B cell (primary cell): ENCODE results near the gene DPPA2. TPM values are rescaled to one million over a fixed set of nuclear protein-coding genes. Genes with fewer than 3 reads are reported as not detected.

Experiments used
- ATAC-seq: fragments of 200-7000 bp; cut with Tn5 transposase; one replicate; pipeline ENCODE4 v1.10.0; 2021; ENCODE audit warnings: low read depth, mild to moderate bottlenecking, moderate number of reproducible peaks, moderate library complexity
- CTCF ChIA-PET: fragments of 350-600 bp; sonication (Branson Sonifier 250); formaldehyde crosslinking; loops from one replicate; lab custom pipeline; 2021; ENCODE audit warnings: antibody characterized with exemption, inconsistent platforms; lab: Charles Lee
- POLR2A ChIA-PET: fragments of 350-600 bp; sonication (Branson Sonifier 250); formaldehyde crosslinking; loops from one replicate; lab custom pipeline; 2021; ENCODE audit warnings: antibody characterized with exemption; lab: Charles Lee
- DNase-seq: peaks from one replicate; pipeline ENCODE4 v3.0.0; 2013
- H2AFZ ChIP-seq: 2 replicates; pipeline ENCODE4 v1.6.1; 2012; ENCODE audit warnings: mild to moderate bottlenecking, low read depth, low read length; ENCODE audit not compliant: insufficient read depth, poor library complexity, severe bottlenecking
- H3K27ac ChIP-seq, 2 donors: 1 replicate in 1 of 2; 2 replicates in 1 of 2; pipeline ENCODE4 v1.5.1; 2012 to 2013; ENCODE audit warnings: low read length in 2 of 2, mild to moderate bottlenecking in 2 of 2, moderate library complexity in 1 of 2
- H3K27me3 ChIP-seq, 4 experiments: fragments of 200-600 bp in 1 of 4; sonication (generic) in 1 of 4; replicated peaks in 1 of 4; 1 replicate in 2 of 4; 2 replicates in 2 of 4; pipeline versions ENCODE4 v1.6.1 to v1.7.0; 2013 to 2016; ENCODE audit warnings: low read length in 3 of 4, mild to moderate bottlenecking in 2 of 4, mixed read lengths in 1 of 4, moderate library complexity in 1 of 4; ENCODE audit not compliant: insufficient read depth in 4 of 4, control insufficient read depth in 3 of 4; ENCODE audit errors: control extremely low read depth in 1 of 4
- H3K36me3 ChIP-seq, 2 experiments: replicated peaks in 1 of 2; 1 replicate in 1 of 2; 2 replicates in 1 of 2; pipeline versions ENCODE4 v1.6.1 to v1.7.1; 2013; ENCODE audit warnings: low read length in 1 of 2; ENCODE audit not compliant: insufficient read depth in 2 of 2, control insufficient read depth in 1 of 2; ENCODE audit errors: control extremely low read depth in 1 of 2, extremely low read depth in 1 of 2
- H3K4me1 ChIP-seq, 2 donors: fragments of 200-600 bp in 1 of 2; sonication (generic) in 1 of 2; 1 replicate in 1 of 2; 2 replicates in 1 of 2; pipeline versions ENCODE4 v1.5.1 to v1.6.1; 2013 to 2017; ENCODE audit warnings: low read length in 2 of 2; ENCODE audit not compliant: control insufficient read depth in 2 of 2, insufficient read depth in 2 of 2
- H3K4me2 ChIP-seq: replicated peaks from 2 replicates; pipeline ENCODE3; 2012; ENCODE audit warnings: mild to moderate bottlenecking, low read depth, low read length; ENCODE audit not compliant: poor library complexity, severe bottlenecking
- H3K4me3 ChIP-seq, 5 experiments: fragments of 200-600 bp in 1 of 5; sonication (generic) in 1 of 5; 1 replicate in 3 of 5; 2 replicates in 2 of 5; pipeline versions ENCODE4 v1.5.1 to v1.7.0; 2011 to 2016; ENCODE audit warnings: low read length in 4 of 5, mild to moderate bottlenecking in 4 of 5, low read depth in 2 of 5, control low read depth in 1 of 5, moderate library complexity in 1 of 5; ENCODE audit not compliant: insufficient read depth in 1 of 5; ENCODE audit errors: control extremely low read depth in 1 of 5, extremely low read depth in 1 of 5
- H3K79me2 ChIP-seq: fragments of 200-600 bp; sonication (generic); one replicate; pipeline ENCODE4 v1.6.0; 2016; ENCODE audit warnings: low read length; ENCODE audit not compliant: control insufficient read depth, insufficient read depth
- H3K9ac ChIP-seq: fragments of 200-600 bp; sonication (generic); 2 replicates; pipeline ENCODE4 v1.6.1; 2017; ENCODE audit warnings: mild to moderate bottlenecking, low read length, moderate library complexity
- H3K9me3 ChIP-seq, 3 donors: one replicate each; pipeline versions ENCODE4 v1.6.1 to v1.7.1; 2013; ENCODE audit warnings: low read length in 2 of 3; ENCODE audit not compliant: control insufficient read depth in 2 of 3, insufficient read depth in 1 of 3; ENCODE audit errors: control extremely low read depth in 1 of 3
- H4K20me1 ChIP-seq: 2 replicates; pipeline ENCODE4 v1.6.0; 2012; ENCODE audit warnings: mild to moderate bottlenecking, low read length; ENCODE audit not compliant: insufficient read depth, control insufficient read depth, poor library complexity, severe bottlenecking
- H3K27ac Mint-ChIP-seq: one replicate; pipeline ENCODE4 v1.8.0; 2021; ENCODE audit warnings: mixed read lengths
- H3K27me3 Mint-ChIP-seq: one replicate; pipeline ENCODE4 v1.8.0; 2021; ENCODE audit warnings: mixed read lengths
- H3K4me1 Mint-ChIP-seq: one replicate; pipeline ENCODE4 v1.8.0; 2021; ENCODE audit warnings: mixed read lengths
- H3K4me3 Mint-ChIP-seq: one replicate; pipeline ENCODE4 v1.8.0; 2021; ENCODE audit warnings: mixed read lengths
- H3K9me3 Mint-ChIP-seq: one replicate; pipeline ENCODE4 v1.8.0; 2022; ENCODE audit warnings: mixed read lengths; ENCODE audit not compliant: insufficient read depth
- EZH2 ChIP-seq: IDR thresholded peaks from 2 replicates; pipeline ENCODE4 v1.6.1; 2012; ENCODE audit warnings: borderline replicate concordance, low read depth, mild to moderate bottlenecking, moderate library complexity, low read length; ENCODE audit not compliant: insufficient read depth, poor library complexity, severe bottlenecking
- WGBS: methylation state at CpG from one replicate; pipeline ENCODE4 v1.1.5; 2013; ENCODE audit warnings: missing lambda C conversion rate; ENCODE audit not compliant: insufficient coverage; 5-methylcytosine and 5-hydroxymethylcytosine counted together
- intact Hi-C: fragments of 100-400 bp; cut with micrococcal nuclease; formaldehyde crosslinking; loops from one replicate; pipeline ENCODE4 v1.10.0; 2022
- polyA plus RNA-seq: library from polyadenylated mRNA; depleted of rRNA; stranded (reverse); fragments of >200 nt; gene quantifications from 2 replicates; pipeline ENCODE4 v1.2.3, GENCODE V29; 2012
- total RNA-seq, 2 donors: library from RNA; stranded (reverse); fragments of 120-200 nt in 1 of 2; gene quantifications; 1 replicate in 1 of 2; 2 replicates in 1 of 2; pipeline versions ENCODE4 v1.2.3 to v1.2.4, GENCODE V29; 2013 to 2022
- TF ChIP-seq, protein P1 (sequence below): fragments of 200-600 bp; IDR thresholded peaks from one replicate; pipeline ENCODE4 v1.8.0; 2022; ENCODE audit warnings: antibody characterized with exemption, mild to moderate bottlenecking

The DPPA2 gene
- total and polyA plus RNA-seq, 2 donors (not counting 1 experiment from before 2014, with no cell fraction given) = not detected

DNA sequence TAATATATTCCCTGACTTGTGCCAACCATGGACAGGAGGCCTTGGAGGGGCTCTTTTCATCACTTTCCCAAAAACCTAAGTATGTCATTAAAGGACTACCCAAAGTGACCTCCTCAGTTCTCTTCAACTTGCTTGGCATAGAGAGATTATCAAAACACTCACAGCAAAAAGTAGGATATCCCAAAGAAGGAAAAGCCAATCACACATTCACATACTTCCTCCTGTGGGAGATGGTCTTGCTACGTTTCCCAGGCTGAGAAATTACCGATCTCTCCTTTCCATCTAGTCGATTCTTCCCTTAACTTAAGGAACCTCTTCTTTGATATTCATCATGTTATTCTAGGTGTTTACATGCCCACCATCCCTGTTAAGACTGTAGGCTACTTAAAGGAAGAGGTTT is 11.9 kb upstream of the DPPA2 start:
- H3K4me1 ChIP-seq = no peaks in the 10 kb centered on the region
- no peak overlapping the region for H2AFZ ChIP-seq
- DNase-seq (no peak), ATAC-seq (no peak)
- no peaks in the 10 kb centered on the region for H3K36me3 ChIP-seq
- H3K79me2 ChIP-seq = no peaks in the 10 kb centered on the region
- no peaks in the 10 kb centered on the region for H4K20me1 ChIP-seq
- no peaks in the 10 kb centered on the region for H3K27me3 Mint-ChIP-seq
- WGBS = no CpG with 5 or more reads among the region's 3 CpGs
- intact Hi-C loops = no loop called here
- no peaks in the 10 kb centered on the region for H3K9me3 ChIP-seq
- no peak overlapping the region for H3K9ac ChIP-seq
- H3K9me3 Mint-ChIP-seq = no peaks in the 10 kb centered on the region
- no peak overlapping the region for H3K27ac Mint-ChIP-seq
- POLR2A ChIA-PET = no interaction called here
- no peak for TF ChIP-seq EZH2
- TF ChIP-seq, protein P1, sequence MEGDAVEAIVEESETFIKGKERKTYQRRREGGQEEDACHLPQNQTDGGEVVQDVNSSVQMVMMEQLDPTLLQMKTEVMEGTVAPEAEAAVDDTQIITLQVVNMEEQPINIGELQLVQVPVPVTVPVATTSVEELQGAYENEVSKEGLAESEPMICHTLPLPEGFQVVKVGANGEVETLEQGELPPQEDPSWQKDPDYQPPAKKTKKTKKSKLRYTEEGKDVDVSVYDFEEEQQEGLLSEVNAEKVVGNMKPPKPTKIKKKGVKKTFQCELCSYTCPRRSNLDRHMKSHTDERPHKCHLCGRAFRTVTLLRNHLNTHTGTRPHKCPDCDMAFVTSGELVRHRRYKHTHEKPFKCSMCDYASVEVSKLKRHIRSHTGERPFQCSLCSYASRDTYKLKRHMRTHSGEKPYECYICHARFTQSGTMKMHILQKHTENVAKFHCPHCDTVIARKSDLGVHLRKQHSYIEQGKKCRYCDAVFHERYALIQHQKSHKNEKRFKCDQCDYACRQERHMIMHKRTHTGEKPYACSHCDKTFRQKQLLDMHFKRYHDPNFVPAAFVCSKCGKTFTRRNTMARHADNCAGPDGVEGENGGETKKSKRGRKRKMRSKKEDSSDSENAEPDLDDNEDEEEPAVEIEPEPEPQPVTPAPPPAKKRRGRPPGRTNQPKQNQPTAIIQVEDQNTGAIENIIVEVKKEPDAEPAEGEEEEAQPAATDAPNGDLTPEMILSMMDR = no peak
- no peak overlapping the region for H3K27ac ChIP-seq
- H3K4me3 ChIP-seq = no peak overlapping the region
- CTCF ChIA-PET = no interaction called here
- H3K4me3 Mint-ChIP-seq = no peak overlapping the region
- no peaks in the 10 kb centered on the region for H3K4me1 Mint-ChIP-seq
- H3K4me2 ChIP-seq = no peak overlapping the region
- no peaks in the 10 kb centered on the region for H3K27me3 ChIP-seq

DNA sequence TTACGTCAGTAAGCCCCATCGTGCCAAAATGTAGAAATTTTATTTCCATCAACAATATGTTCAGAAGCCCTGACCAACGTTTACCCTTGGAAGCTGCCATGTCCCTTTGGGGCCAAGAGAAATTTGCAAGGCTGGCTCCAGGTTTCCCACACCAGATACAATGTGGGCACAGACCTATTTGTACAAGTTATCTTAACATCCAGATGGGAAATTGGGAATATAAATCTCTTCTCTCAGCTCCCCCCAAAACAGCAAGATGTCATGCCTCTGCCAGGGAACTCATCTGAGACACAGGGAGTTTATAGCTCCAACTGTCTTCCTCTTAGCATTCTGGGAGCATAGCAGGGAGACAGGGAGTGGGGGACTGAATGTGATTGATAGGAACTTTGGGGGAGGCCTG is 9.3 kb upstream of the DPPA2 start:
- no peak overlapping the region for H2AFZ ChIP-seq
- intact Hi-C loops = no loop called here
- ChIA-PET POLR2A (no interaction called here), CTCF (no interaction called here)
- no peak overlapping the region for H3K4me2 ChIP-seq
- no peaks in the 10 kb centered on the region for H3K27me3 ChIP-seq
- no peaks in the 10 kb centered on the region for H4K20me1 ChIP-seq
- no peaks in the 10 kb centered on the region for H3K36me3 ChIP-seq
- H3K4me3 ChIP-seq = no peak overlapping the region
- no peaks in the 10 kb centered on the region for H3K79me2 ChIP-seq
- DNase-seq (no peak), ATAC-seq (no peak)
- no peaks in the 10 kb centered on the region for H3K9me3 Mint-ChIP-seq
- WGBS = no CpG with 5 or more reads among the region's 3 CpGs
- no peak overlapping the region for H3K9ac ChIP-seq
- TF ChIP-seq, protein P1 = no peak
- no peak for TF ChIP-seq EZH2
- H3K27me3 Mint-ChIP-seq = no peaks in the 10 kb centered on the region
- no peaks in the 10 kb centered on the region for H3K4me1 Mint-ChIP-seq
- peaks cover 0 to 6% (median 0%) of the 10 kb centered on the region in 3 donors for H3K9me3 ChIP-seq
- H3K4me1 ChIP-seq = no peaks in the 10 kb centered on the region
- H3K27ac Mint-ChIP-seq = no peak overlapping the region
- no peak overlapping the region for H3K27ac ChIP-seq
- H3K4me3 Mint-ChIP-seq = no peak overlapping the region
